Measurements from ENCODE around the gene CABLES2. TPM values are rescaled to one million over a fixed set of nuclear protein-coding genes. Genes with fewer than 3 reads are reported as not detected.

The CABLES2 gene
- total RNA-seq, 1 donor from 2014 or later = 9.3 TPM

GRCh38 chr20:62368976-62369814 lies 37.9 kb downstream of the CABLES2 start:
- no peaks in the 10 kb centered on the region for H3K9me3 Mint-ChIP-seq (ENCODE audit: unreplicated experiment)
- no peaks in the 10 kb centered on the region for H3K36me3 Mint-ChIP-seq (ENCODE audit: low read depth, unreplicated experiment)
- H3K4me1 Mint-ChIP-seq (ENCODE audit: unreplicated experiment) = peaks cover 7% of the 10 kb centered on the region
- TF ChIP-seq CTCF (IDR thresholded peaks at IDR 0.05; ENCODE audit: unreplicated experiment) = peak; percentile 54
- H3K27me3 Mint-ChIP-seq (ENCODE audit: unreplicated experiment) = peaks cover 10% of the 10 kb centered on the region
- DNase-seq (ENCODE audit: low spot score) = peak; percentile 52
- peak overlapping the region; percentile 31 for H3K27ac Mint-ChIP-seq (ENCODE audit: unreplicated experiment)
- H3K4me3 Mint-ChIP-seq (ENCODE audit: unreplicated experiment) = peak overlapping the region; percentile 74

- Mint-ChIP-seq H3K27ac (ENCODE audit: unreplicated experiment) (no peak overlapping the region), H3K4me1 (ENCODE audit: unreplicated experiment) (peaks cover 5% of the 10 kb centered on the region)
Observed at GRCh38 chr20:62368392-62368975, 38.6 kb downstream of the CABLES2 start.

GRCh38 chr20:62367633-62368391 lies 39.3 kb downstream of the CABLES2 start:
- no peak for TF ChIP-seq CTCF (IDR thresholded peaks at IDR 0.05; ENCODE audit: unreplicated experiment)
- Mint-ChIP-seq H3K27me3 (ENCODE audit: unreplicated experiment) (peaks cover 5% of the 10 kb centered on the region), H3K36me3 (ENCODE audit: low read depth, unreplicated experiment) (no peaks in the 10 kb centered on the region), H3K4me1 (ENCODE audit: unreplicated experiment) (peaks cover 5% of the 10 kb centered on the region), H3K4me3 (ENCODE audit: unreplicated experiment) (no peak overlapping the region), H3K27ac (ENCODE audit: unreplicated experiment) (no peak overlapping the region), H3K9me3 (ENCODE audit: unreplicated experiment) (no peaks in the 10 kb centered on the region)
- DNase-seq (ENCODE audit: low spot score) = no peak

More at GRCh38 chr20:62368392-62368975, 38.6 kb downstream of the CABLES2 start:
- Mint-ChIP-seq H3K9me3 (ENCODE audit: unreplicated experiment) (no peaks in the 10 kb centered on the region), H3K36me3 (ENCODE audit: low read depth, unreplicated experiment) (no peaks in the 10 kb centered on the region), H3K27me3 (ENCODE audit: unreplicated experiment) (peaks cover 8% of the 10 kb centered on the region), H3K4me3 (ENCODE audit: unreplicated experiment) (no peak overlapping the region)
- DNase-seq (ENCODE audit: low spot score) = no peak
- no peak for TF ChIP-seq CTCF (IDR thresholded peaks at IDR 0.05; ENCODE audit: unreplicated experiment)

GRCh38 chr20:62367136-62367632 lies 39.9 kb downstream of the CABLES2 start, which contains the start of gene LAMA5:
Gene LAMA5, minus strand, starts transcription at chr20:62367312. Its CDS starts 67 bp downstream, at chr20:62367245.
- peaks cover 7% of the 10 kb centered on the region for H3K27me3 Mint-ChIP-seq (ENCODE audit: unreplicated experiment)
- H3K4me3 Mint-ChIP-seq (ENCODE audit: unreplicated experiment) = no peak within 1 kb of the TSS
- H3K36me3 Mint-ChIP-seq (ENCODE audit: low read depth, unreplicated experiment) = no peaks in the 10 kb centered on the region
- peak; percentile 54 for DNase-seq (ENCODE audit: low spot score)
- no peaks in the 10 kb centered on the region for H3K9me3 Mint-ChIP-seq (ENCODE audit: unreplicated experiment)
- H3K4me1 Mint-ChIP-seq (ENCODE audit: unreplicated experiment) = peaks cover 5% of the 10 kb centered on the region
- no peak for TF ChIP-seq CTCF (IDR thresholded peaks at IDR 0.05; ENCODE audit: unreplicated experiment)
- no peak within 1 kb of the TSS for H3K27ac Mint-ChIP-seq (ENCODE audit: unreplicated experiment)
